ENCODE results near the gene PSMD12.

The PSMD12 gene

GRCh38 chr17:67294451-67295199 is 71.8 kb downstream of the PSMD12 start:
- DNase-seq: no peak
- H3K9me3 ChIP-seq (ENCODE audit: control extremely low read depth in 1 of 5, control insufficient read depth in 4 of 5, insufficient read depth in 2 of 5, low read depth in 1 of 5, low read length in 4 of 5): no peaks in the 10 kb centered on the region
- ChIA-PET POLR2A (no interaction called here), CTCF (interaction anchor here (0.6 to 10.7 kb wide), 12 partner anchors 7 to 1240 kb away, joined by 3 to 123 read pairs (median 4); partner anchors contain the start of gene HELZ)
- H3K4me3 ChIP-seq (ENCODE audit: control insufficient read depth in 1 of 7, extremely low read depth in 1 of 7, insufficient read depth in 4 of 7, low read depth in 2 of 7, low read length in 6 of 7): no peak overlapping the region
- H3K27ac ChIP-seq (ENCODE audit: insufficient read depth in 1 of 2, low read depth in 1 of 2, low read length in 2 of 2, poor library complexity in 1 of 2, severe bottlenecking in 2 of 2): no peak overlapping the region
- no peaks in the 10 kb centered on the region for H3K36me3 ChIP-seq (ENCODE audit: control insufficient read depth in 4 of 4, insufficient read depth in 4 of 4, low read length in 3 of 4)
- peaks cover 0 to 5% (median 1%) of the 10 kb centered on the region in 4 experiments for H3K4me1 ChIP-seq (ENCODE audit: control extremely low read depth in 1 of 4, control insufficient read depth in 4 of 4, insufficient read depth in 4 of 4, low read length in 3 of 4)
- 96% methylated on average over 35 of the region's 44 CpGs for WGBS (ENCODE audit: insufficient coverage)
- H3K27me3 ChIP-seq (replicated peaks in 2 of 5; ENCODE audit: control insufficient read depth in 4 of 5, insufficient read depth in 5 of 5, low read length in 4 of 5): no peaks in the 10 kb centered on the region

- Histone ChIP-seq H3K27ac (ENCODE audit: insufficient read depth in 1 of 2, low read depth in 1 of 2, low read length in 2 of 2, poor library complexity in 1 of 2, severe bottlenecking in 2 of 2) (no peak overlapping the region), H3K27me3 (replicated peaks in 2 of 5; ENCODE audit: control insufficient read depth in 4 of 5, insufficient read depth in 5 of 5, low read length in 4 of 5) (no peaks in the 10 kb centered on the region), H3K4me1 (ENCODE audit: control extremely low read depth in 1 of 4, control insufficient read depth in 4 of 4, insufficient read depth in 4 of 4, low read length in 3 of 4) (peaks cover 0 to 10% (median 6%) of the 10 kb centered on the region in 4 experiments), H3K4me3 (ENCODE audit: control insufficient read depth in 1 of 7, extremely low read depth in 1 of 7, insufficient read depth in 4 of 7, low read depth in 2 of 7, low read length in 6 of 7) (peak overlapping the region in 2 of 7 experiments; percentile 19 to 54), H3K9me3 (ENCODE audit: control extremely low read depth in 1 of 5, control insufficient read depth in 4 of 5, insufficient read depth in 2 of 5, low read depth in 1 of 5, low read length in 4 of 5) (no peaks in the 10 kb centered on the region), H3K36me3 (ENCODE audit: control insufficient read depth in 4 of 4, insufficient read depth in 4 of 4, low read length in 3 of 4) (no peaks in the 10 kb centered on the region)
- WGBS (ENCODE audit: insufficient coverage): 53% methylated on average over 29 of the region's 32 CpGs
- POLR2A ChIA-PET: interaction anchor here (0.7 kb wide), 1 partner anchor 49 kb away, joined by 3 read pairs; the partner anchor contains the start of gene HELZ
- CTCF ChIA-PET: interaction anchor here (0.6 to 10.7 kb wide), 18 partner anchors 8 to 1238 kb away, joined by 3 to 123 read pairs (median 4); partner anchors contain the start of gene HELZ
- peak; percentile 71 to 85 (median 82) for DNase-seq
These were observed 72.8 kb downstream of the PSMD12 start for GRCh38 chr17:67293251-67294203.

- Histone ChIP-seq H3K4me3 (ENCODE audit: control insufficient read depth in 1 of 7, extremely low read depth in 1 of 7, insufficient read depth in 4 of 7, low read depth in 2 of 7, low read length in 6 of 7) (no peak overlapping the region), H3K27me3 (replicated peaks in 2 of 5; ENCODE audit: control insufficient read depth in 4 of 5, insufficient read depth in 5 of 5, low read length in 4 of 5) (no peaks in the 10 kb centered on the region), H3K27ac (ENCODE audit: insufficient read depth in 1 of 2, low read depth in 1 of 2, low read length in 2 of 2, poor library complexity in 1 of 2, severe bottlenecking in 2 of 2) (no peak overlapping the region), H3K9me3 (ENCODE audit: control extremely low read depth in 1 of 5, control insufficient read depth in 4 of 5, insufficient read depth in 2 of 5, low read depth in 1 of 5, low read length in 4 of 5) (no peaks in the 10 kb centered on the region), H3K36me3 (ENCODE audit: control insufficient read depth in 4 of 4, insufficient read depth in 4 of 4, low read length in 3 of 4) (no peaks in the 10 kb centered on the region), H3K4me1 (ENCODE audit: control extremely low read depth in 1 of 4, control insufficient read depth in 4 of 4, insufficient read depth in 4 of 4, low read length in 3 of 4) (peaks cover 0 to 10% (median 6%) of the 10 kb centered on the region in 4 experiments)
- WGBS (ENCODE audit: insufficient coverage): over 99% methylated on average over 10 of the region's 11 CpGs
- ChIA-PET CTCF (interaction anchor here (1.2 to 10.7 kb wide), 2 partner anchors 15 to 69 kb away, joined by 3 to 123 read pairs; no protein-coding TSS in a partner anchor), POLR2A (no interaction called here)
- DNase-seq: no peak
These were observed 75.6 kb downstream of the PSMD12 start for GRCh38 chr17:67290711-67291291.

- Histone ChIP-seq H3K27me3 (replicated peaks in 2 of 5; ENCODE audit: control insufficient read depth in 4 of 5, insufficient read depth in 5 of 5, low read length in 4 of 5) (no peaks in the 10 kb centered on the region), H3K4me1 (ENCODE audit: control extremely low read depth in 1 of 4, control insufficient read depth in 4 of 4, insufficient read depth in 4 of 4, low read length in 3 of 4) (peaks cover 0 to 10% (median 6%) of the 10 kb centered on the region in 4 experiments), H3K36me3 (ENCODE audit: control insufficient read depth in 4 of 4, insufficient read depth in 4 of 4, low read length in 3 of 4) (no peaks in the 10 kb centered on the region), H3K4me3 (ENCODE audit: control insufficient read depth in 1 of 7, extremely low read depth in 1 of 7, insufficient read depth in 4 of 7, low read depth in 2 of 7, low read length in 6 of 7) (no peak overlapping the region), H3K9me3 (ENCODE audit: control extremely low read depth in 1 of 5, control insufficient read depth in 4 of 5, insufficient read depth in 2 of 5, low read depth in 1 of 5, low read length in 4 of 5) (no peaks in the 10 kb centered on the region), H3K27ac (ENCODE audit: insufficient read depth in 1 of 2, low read depth in 1 of 2, low read length in 2 of 2, poor library complexity in 1 of 2, severe bottlenecking in 2 of 2) (no peak overlapping the region)
- WGBS (ENCODE audit: insufficient coverage): no CpG with 5 or more reads among the region's 3 CpGs
- POLR2A ChIA-PET: no interaction called here
- CTCF ChIA-PET: interaction anchor here (1.2 to 10.7 kb wide), 2 partner anchors 15 to 68 kb away, joined by 3 to 123 read pairs; no protein-coding TSS in a partner anchor
- no peak for DNase-seq
These were observed 76.1 kb downstream of the PSMD12 start for GRCh38 chr17:67290244-67290643.

- Histone ChIP-seq H3K4me3 (ENCODE audit: control insufficient read depth in 1 of 7, extremely low read depth in 1 of 7, insufficient read depth in 4 of 7, low read depth in 2 of 7, low read length in 6 of 7) (peak overlapping the region in 4 of 7 experiments; percentile 11 to 69 (median 37)), H3K27ac (ENCODE audit: insufficient read depth in 1 of 2, low read depth in 1 of 2, low read length in 2 of 2, poor library complexity in 1 of 2, severe bottlenecking in 2 of 2) (no peak overlapping the region), H3K4me1 (ENCODE audit: control extremely low read depth in 1 of 4, control insufficient read depth in 4 of 4, insufficient read depth in 4 of 4, low read length in 3 of 4) (peaks cover 0 to 10% (median 6%) of the 10 kb centered on the region in 4 experiments), H3K9me3 (ENCODE audit: control extremely low read depth in 1 of 5, control insufficient read depth in 4 of 5, insufficient read depth in 2 of 5, low read depth in 1 of 5, low read length in 4 of 5) (no peaks in the 10 kb centered on the region), H3K27me3 (replicated peaks in 2 of 5; ENCODE audit: control insufficient read depth in 4 of 5, insufficient read depth in 5 of 5, low read length in 4 of 5) (no peaks in the 10 kb centered on the region), H3K36me3 (ENCODE audit: control insufficient read depth in 4 of 4, insufficient read depth in 4 of 4, low read length in 3 of 4) (no peaks in the 10 kb centered on the region)
- CTCF ChIA-PET: interaction anchor here (0.6 to 10.7 kb wide), 9 partner anchors 12 to 151 kb away, joined by 3 to 123 read pairs (median 3); no protein-coding TSS in a partner anchor
- POLR2A ChIA-PET: interaction anchor here (1.2 kb wide), 1 partner anchor 26 kb away, joined by 3 read pairs; no protein-coding TSS in a partner anchor
- 32% methylated on average over 4 of the region's 14 CpGs for WGBS (ENCODE audit: insufficient coverage)
- DNase-seq: peak; percentile 11 to 50 (median 30)
These were observed 77.0 kb downstream of the PSMD12 start for GRCh38 chr17:67289181-67289876.

All from common myeloid progenitor, CD34-positive (primary cell).